GM21717 (cell line): ENCODE results near the gene TXNDC8.

Source experiments
- ATAC-seq: cut with Tn5 transposase; IDR thresholded peaks from one replicate; pipeline ENCODE4 v1.9.1; 2021; ENCODE audit warnings: mild to moderate bottlenecking, moderate library complexity; ENCODE audit not compliant: unreplicated experiment

The TXNDC8 gene

GRCh38 chr9:110282018-110282738, 55.5 kb downstream of the TXNDC8 start:
- no peak for ATAC-seq

DNA sequence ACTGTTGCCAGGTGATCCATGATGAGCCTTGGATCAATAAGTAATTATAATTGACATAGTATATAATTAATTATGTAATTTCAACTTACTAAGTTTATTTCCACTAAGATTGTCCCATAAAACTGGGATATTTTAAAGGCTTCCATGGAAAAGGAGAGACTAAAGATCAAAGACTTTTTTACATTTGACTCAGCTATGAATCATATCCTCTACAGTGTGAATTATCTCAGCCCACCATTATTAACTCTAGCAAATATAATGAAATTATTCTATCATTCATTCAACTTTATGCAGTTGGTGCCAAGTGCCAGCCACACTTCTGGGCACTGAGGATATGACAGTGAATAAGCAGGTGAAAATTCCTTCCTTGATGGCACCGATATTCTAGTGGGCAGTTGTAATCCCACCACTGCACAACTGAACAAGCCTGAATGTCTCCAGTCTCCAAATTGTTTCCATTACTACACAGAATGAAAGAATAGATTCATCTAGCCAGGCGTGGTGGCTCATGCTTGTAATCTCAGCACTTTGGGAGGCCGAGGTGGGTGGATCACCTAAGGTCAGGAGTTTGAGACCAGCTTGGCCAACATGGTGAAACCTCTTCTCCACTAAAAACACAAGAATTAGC, 59.5 kb downstream of the TXNDC8 start:
- ATAC-seq = no peak

GRCh38 chr9:110276781-110277180, 60.9 kb downstream of the TXNDC8 start:
- no peak for ATAC-seq

DNA sequence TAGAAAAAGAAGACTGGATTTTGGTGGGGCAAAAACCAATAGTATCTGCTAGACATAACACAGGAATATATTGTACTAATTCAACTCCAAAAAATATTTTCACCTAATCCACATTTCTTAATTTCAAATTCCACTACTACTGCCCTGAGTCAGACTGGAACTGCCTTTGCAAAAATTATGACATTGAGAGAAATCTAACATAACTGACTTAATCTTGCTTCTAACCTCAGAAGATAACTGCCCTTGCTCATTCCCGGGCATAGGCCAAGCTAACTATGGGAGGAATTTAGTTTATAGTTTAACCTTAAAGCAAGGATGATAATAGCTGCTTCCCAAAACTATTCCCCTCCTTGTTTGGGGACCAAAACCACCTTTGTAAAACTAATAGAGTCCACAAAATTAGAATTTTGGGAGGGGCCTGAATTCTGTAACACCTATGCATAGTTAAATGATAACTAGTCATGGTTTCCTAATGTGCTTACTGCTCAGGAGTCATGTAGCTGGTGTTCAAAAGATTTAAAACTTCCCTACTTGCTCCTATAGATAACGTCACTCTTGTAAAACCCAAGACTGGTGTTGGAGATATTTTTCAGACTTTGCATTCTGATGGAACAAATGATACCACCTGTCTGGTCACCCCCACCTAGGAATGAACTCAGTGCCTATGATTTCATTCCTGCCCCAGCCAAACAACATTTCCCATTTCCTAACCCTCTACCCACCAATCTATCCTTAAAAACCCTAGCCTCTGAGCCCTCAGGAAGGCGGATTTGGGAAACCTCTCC, 67.3 kb downstream of the TXNDC8 start:
- no peak for ATAC-seq

DNA sequence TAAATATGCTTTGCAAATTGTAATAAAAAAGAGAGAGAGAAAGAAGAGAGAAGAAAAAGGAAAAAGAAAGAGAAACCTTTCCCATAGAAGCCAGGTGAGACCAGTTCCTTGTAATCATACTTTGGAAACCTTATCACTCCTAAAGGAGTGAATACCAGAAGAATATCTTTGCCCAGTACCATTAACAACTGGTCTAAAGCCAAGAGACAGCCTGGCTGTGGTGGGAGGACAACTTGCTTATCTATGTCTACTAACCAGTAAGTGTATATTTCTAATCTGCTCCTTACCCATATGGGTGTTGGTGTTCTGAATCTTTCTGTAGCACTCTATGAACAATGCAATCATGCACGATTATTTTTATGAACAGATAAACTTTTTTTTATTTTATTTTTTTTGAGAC, 70.9 kb downstream of the TXNDC8 start:
- ATAC-seq = no peak

GRCh38 chr9:110261632-110262031, 76.0 kb downstream of the TXNDC8 start:
- ATAC-seq = no peak

DNA sequence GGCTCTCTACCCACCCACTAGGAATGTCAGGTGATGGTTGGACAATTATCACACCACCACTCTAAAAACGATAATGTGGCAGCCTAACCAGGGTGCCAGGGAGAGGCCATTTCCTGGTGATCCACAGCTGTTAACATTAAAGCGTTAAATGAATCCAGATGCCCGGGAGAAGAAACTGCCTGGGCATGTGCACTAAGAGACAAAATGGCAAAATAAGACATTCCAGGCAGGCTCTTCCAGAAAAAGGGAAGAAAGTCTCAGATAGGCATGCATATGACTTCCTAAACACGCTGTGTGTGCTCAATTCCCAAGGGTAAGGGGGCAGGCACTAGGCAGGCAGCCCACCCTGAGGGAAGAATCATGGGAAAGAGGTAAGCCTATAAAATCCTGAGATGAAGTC, 76.8 kb downstream of the TXNDC8 start:
- ATAC-seq = no peak

DNA sequence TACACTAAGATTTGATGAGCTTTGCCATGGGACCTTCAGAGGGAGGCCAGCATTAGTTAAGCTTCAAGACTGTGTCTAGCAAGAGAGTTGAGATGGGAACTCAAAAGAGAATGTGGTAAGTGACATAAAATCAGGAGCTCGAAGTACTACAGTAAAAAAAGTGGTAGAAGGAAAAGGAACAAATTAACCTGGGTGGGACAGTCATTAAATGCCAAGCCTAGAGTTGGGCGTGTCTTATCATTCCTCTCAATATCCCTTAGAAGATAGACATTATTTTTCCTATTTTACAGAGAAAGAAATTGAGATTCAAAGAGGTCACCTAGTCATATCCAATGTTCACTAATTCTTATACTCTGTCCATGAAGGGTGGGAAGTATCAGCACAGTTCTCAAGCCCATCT, 78.1 kb downstream of the TXNDC8 start:
- ATAC-seq = no peak

DNA sequence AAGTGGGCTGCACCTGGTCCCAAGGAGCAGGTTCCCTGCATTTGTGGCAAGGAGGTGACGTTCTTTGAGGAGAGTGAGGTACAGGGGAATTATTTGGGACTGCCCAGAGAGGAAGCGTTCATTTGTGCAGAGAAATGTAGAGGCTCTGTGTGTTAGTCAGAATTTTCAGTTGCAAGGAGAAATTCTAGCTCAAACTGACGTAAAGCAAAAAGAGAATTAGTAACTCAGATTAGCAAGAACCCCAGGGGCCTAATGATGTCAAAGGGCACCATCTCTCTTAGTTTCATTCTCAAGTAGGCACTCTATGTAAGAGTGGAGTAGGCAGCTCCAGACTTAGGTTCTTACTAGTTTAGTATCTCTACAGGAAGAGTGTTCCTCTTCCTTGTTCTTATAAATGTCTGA, 79.0 kb downstream of the TXNDC8 start:
- no peak for ATAC-seq

- no peak for ATAC-seq
These were observed 79.7 kb downstream of the TXNDC8 start for GRCh38 chr9:110257956-110258355.

DNA sequence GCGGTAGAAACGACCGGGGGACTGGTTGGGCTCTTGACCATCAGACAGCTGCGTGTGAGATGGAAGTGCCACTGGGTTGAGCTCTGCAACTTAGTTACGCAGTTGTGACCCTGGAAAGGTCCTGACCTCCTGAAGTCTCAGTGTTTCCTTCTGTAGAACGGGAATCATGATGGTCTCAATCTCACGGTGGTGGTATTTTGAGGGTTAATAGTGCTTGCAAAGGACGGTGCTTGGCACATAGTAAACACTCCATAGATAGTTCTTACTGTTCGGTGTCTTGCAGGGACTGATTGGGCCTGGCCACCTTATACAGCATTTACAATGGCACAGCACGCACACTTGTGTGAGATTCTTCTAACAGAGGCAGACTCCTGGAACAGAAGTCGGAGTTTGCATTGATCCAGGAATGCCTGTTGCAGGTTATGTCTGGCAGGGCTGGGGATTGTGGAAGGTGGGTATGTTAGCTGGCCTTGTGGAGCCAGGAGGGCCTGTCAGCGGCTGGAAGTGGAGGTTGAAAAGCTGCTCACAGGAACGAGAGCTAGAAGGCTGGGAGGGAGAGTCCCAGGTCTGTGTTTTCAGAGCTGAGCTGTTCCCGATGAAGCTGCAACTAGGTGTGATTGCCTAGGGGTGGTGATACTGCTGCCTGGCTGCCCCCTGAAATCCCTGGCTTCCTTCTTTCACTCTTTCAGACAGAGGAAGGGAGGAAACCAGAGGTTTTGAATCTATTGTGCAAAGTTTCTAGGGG, 80.4 kb downstream of the TXNDC8 start:
- ATAC-seq = peak; percentile 2

DNA sequence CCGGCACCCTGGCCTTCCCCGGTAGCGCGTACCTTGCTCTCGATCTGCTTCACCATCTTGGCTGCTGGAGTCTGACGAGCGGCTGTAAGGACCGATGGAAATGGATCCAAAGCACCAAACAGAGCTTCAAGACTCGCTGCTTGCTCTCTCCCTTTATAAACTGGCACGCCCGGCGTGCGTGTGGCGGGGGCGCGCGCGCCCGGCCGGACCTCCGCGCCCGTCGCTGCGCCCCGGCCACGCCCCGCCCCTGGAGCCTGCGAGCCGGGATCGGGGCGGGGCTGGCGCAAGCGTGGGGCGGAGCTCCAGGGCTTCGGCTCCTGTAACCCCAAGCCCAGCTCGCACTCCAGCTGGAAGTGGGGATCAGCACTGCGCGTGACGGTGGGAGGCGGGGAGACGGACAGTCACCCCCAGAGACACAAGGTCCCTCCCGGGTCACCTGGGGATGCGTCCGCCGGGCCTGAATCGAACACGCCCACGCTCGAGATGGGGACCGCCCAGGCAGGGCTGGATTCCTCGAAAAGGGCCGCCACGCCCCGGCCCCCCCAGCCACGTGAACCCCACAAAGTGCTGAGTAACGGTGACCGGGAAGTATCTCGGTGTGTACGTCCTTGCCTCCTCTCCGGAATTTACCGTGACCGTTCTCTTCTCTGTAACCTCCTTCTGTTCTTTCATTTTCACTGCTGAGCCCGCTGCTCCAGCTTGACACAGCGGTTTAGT, 81.1 kb downstream of the TXNDC8 start, which contains the start of gene TXN:
TSS of gene TXN (minus strand) at position 128 of the 717 bp plus-strand sequence. CDS start at position 56, 72 bp downstream.
- peak; percentile 65 for ATAC-seq

DNA sequence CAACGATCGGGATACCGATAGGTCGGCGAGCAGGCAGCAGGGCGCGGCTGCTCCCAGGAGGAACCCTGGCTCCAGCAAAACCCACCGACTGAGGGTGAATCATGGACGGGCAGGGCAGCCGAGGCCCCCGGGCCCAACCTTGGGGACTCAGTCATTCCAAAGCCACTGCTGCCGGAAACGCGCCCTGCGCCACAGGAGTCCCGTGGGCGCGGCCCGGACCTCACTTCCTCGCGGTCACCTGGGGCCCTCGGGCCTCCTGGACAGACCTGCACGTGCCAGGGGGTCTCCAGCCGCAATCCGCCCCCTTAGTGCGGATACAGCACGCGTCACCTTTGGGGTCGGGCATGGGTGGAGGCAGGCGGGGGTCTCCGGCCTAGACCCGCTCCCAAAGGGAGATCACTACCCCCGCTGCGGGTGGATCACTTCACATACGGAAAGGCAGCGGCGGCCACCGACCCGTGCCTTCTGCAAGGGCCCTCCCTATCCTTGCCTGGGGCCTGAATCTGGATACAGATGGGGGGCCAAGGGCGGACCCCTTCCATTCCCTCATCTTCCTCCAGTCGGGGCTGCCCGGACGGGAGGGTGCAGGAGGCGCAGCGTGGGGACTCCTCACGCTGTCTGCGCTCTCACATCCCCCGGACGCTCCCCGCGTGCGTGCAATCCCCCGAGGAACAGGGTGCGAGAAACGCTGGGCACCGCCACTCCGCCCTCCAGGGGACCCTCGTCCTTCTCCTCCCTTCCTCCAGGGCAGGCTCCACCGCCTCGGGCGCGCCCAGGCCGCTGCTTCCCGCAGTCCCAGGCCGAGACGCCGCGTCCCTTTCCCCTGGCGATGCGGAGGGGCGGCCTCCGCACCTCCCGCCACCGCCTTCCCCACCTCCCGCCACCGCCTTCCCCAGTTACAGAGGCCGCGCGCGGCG, 81.9 kb downstream of the TXNDC8 start:
- peak; percentile 23 for ATAC-seq

DNA sequence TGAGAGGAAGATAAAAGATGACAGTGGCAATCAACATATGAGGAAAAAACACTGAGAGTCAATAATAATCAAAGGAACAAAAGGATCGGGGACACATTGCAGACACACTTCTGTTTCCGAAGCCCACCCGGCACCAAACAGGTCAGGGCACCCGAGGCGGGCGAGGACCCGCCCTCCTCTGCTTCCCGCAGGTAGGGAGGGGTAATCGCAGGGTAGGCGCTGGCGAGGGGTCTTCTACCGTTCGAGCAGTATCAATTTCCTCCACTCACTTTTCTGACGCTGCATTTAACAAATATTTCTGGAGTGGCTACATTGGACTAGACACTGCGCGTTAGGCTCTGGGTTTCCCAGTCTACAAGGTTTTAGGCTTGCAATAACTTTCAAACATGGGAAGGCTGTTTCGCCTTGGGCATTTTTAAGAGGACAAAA, 82.6 kb downstream of the TXNDC8 start:
- no peak for ATAC-seq

DNA sequence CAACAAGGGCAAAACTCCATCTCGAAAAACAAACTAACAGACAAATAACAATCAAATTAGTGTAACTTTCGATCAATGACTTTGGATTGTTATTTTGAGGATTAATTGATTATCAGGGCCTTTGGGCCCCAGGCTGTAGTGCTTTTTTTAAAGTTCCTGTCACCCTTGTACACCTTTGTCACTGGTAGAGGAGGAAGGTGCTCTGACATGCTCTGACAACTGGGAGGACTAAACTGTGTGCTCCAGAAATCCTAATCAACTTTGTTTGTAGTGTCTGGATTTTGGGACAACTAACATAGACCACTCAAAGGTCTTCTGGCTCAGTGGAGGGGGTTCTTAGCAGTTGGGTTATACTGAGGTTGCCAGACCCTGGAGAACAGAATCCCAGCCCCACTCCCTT, 83.2 kb downstream of the TXNDC8 start:
- ATAC-seq = no peak
